ENCODE results near the gene UVSSA.
"Not testable (repeated sequence)": the region's sequence is repeated elsewhere in the genome, so short reads cannot be mapped to it uniquely, and the experiment has no call there.

UVSSA gene

GRCh38 chr4:1364217-1364616 lies 17.2 kb downstream of the UVSSA start:
- DNase-seq (ENCODE audit: low read depth) = no peak

DNA sequence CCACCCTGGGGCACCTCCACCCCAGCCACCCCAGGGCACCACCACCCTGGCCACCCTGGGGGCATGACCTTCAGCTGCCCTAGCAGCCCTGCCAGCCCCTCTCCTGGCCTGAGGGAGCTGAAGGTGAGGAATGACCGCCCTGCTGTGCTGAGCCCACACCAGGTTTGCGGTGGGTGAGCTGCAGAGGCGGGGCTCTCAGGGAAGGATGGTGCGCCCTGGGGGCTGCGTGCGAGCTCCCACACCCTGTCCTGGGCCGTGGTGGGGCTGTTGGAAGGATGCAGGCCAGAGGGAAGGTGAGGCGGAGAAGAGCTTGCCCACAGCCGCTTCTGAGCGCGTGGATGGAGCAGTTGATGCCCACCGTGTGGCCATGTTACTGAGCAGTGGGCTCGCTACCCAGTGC lies 17.7 kb downstream of the UVSSA start:
- DNase-seq (ENCODE audit: low read depth) = no peak

- DNase-seq (ENCODE audit: low read depth) = no peak
These were observed 18.5 kb downstream of the UVSSA start for GRCh38 chr4:1365271-1366178.

GRCh38 chr4:1366371-1367229 lies 19.6 kb downstream of the UVSSA start:
- no peak for DNase-seq (ENCODE audit: low read depth)

GRCh38 chr4:1367230-1367935 lies 20.4 kb downstream of the UVSSA start:
- no peak for DNase-seq (ENCODE audit: low read depth)

- no peak for DNase-seq (ENCODE audit: low read depth)
These were observed 20.9 kb downstream of the UVSSA start for GRCh38 chr4:1367936-1368289.

DNA sequence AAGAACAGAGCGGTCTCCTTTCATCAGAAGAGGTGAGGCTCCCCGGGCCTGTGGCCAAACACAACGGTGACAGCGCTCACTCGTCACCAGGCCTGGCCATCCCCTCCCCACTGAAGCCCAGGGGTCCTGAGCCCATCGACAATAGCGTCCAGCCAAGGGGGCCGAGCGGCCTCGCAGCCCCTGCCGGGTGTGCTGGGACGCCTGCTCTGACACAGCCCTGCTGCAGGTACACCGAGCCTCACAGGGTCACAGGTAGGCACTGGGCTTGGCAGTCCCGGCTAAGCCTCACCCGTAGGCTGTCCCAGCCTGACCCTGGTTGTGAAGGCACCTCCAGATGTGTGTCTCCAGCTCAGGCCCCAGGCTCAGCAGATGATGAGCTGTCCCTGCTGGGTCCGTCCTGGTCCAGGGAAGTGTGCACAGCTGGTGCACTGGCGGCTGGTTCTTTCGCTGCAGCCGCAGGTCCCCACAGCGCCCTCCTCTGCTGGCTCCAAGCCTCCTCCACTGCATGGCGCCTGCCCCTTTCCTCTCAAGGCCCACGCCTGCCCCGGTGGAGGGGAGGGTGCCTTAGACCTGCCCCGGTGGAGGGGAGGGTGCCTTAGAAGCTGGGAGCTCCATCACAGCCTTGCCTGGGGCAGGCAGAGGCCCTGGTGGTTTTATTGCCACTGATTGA lies 21.5 kb downstream of the UVSSA start:
- no peak for DNase-seq (ENCODE audit: low read depth)

- DNase-seq (ENCODE audit: low read depth) = no peak
These were observed 22.1 kb downstream of the UVSSA start for GRCh38 chr4:1369091-1369450.

DNA sequence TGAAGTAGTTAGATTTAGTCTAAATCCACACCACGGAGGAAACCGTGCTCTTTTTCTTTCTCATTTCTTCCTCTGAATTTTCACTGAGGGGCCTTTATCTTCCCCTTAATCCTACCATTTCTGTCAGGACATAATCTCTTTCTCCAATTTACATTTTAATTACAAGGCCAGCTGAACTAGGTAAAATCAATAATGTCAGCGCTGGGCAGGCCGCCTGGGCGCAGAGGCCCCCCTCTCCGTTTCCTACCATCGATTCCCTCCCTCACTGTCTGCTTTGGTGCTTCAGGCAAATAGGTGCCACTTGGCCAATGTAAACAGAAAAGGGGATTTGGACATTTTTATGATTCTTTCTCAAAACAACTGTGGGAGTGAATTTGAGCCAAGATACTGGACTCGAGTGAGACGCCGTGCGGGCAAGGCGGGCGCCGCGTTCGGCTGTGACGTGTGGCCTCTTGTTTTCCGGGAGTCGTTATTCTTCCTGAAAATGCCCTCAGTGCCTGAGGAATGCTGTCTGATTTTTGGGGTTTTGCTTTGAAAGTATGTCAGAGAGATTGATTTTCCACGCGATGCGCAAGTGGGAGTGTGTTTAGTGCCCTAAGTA lies 22.6 kb downstream of the UVSSA start:
- DNase-seq (ENCODE audit: low read depth) = no peak

DNA sequence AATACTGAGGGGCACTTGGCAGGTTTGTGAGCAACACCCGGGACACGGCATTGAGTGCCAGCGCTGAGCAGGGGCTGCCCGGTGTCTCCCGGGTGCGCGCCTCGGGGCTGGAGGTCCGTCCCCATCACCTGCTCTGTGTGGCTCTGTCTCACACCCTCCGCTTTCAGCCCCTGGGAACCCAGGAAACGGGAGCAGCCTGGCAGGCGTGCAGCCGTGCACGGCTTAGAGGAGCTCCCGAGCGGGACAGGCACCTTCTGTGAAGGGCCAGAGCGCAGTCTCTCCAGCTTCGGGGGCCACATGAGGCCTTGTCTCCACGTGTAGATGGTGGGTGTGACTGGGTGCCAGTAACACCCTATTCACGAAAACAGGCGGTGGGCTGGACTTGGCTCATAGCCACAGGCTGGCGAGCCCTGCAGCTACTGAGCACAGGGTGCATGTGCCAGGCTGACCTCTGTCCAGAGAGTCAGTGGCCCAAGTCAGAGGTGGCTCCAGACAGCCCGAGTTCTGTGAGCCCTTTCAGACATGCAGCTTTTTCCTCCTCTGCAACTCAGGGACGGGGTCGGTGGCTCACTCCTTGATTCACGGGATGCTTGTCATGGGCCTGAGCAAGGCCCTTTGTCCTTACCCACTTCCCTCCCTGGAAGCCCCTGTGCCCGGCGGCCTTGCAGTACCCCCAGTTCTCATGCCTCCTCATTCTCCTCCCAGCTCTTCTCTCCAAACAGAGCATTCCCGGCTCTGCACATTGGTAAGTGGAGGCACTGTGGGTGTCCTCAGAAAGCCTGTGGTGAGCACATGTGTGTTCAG lies 23.5 kb downstream of the UVSSA start:
- DNase-seq (ENCODE audit: low read depth) = no peak

DNA sequence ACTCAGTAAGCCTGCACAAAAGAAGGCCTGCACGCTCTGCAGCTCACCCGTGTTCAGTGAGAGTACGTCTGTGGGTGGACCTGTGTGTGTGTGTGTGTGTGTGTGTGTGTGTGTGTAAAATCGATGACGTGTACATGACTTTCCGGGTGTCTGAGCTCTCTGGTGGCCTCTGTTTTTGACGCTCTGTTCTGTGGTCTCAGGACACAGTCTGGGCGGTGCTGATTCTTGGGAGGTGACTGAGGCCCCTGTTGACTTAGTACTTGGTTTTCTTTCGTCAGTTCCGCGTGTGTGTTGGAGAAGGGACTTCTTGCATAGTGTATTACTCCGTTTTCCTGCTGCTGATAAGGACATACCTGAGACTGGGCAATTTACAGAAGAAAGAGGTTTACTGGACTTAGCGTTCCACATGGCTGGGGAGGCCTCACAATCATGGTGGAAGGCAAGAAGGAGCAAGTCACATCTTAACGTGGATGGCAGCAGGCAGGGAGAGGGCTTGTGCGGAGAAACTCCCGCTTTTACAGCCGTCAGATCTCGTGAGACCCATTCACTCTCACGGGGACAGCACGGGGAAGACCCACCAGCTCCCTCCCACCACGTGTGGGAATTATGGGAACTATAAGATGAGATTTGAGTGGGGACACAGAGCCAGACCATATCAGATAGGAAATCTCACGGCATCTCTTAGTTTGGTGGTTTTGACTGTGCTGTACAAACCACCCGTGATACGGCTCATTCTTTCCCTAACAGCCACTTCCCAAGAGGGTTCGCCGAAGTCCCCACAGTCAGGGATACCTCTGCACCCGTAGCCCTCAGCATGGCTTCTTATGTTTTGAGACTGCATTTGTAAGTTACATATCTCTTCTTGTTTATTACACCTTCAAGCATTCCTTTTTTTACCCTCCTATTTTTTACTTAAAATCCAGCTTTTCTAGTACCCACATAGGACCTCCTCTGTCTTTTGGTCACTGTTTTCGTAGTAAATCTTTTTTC lies 24.5 kb downstream of the UVSSA start:
- DNase-seq (ENCODE audit: low read depth) = no peak

DNA sequence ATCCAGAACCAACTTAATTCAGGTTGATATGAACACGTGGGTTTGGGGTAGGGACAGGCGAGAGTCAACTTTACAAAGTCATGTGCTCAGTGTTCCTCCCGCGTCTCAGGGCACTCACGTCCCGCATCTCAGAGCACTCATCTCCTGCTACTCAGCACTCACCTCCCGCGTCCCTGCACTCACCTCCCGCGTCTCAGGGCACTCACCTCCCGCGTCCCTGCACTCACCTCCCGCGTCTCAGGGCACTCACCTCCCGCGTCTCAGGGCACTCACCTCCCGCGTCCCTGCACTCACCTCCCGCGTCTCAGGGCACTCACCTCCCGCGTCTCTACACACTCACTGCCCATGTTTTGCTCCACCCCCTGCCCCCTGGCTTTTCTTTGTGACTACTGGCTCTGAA lies 25.6 kb downstream of the UVSSA start:
- DNase-seq (ENCODE audit: low read depth) = not testable (repeated sequence)

GRCh38 chr4:1373892-1374705 lies 27.1 kb downstream of the UVSSA start:
- DNase-seq (ENCODE audit: low read depth) = no peak

DNA sequence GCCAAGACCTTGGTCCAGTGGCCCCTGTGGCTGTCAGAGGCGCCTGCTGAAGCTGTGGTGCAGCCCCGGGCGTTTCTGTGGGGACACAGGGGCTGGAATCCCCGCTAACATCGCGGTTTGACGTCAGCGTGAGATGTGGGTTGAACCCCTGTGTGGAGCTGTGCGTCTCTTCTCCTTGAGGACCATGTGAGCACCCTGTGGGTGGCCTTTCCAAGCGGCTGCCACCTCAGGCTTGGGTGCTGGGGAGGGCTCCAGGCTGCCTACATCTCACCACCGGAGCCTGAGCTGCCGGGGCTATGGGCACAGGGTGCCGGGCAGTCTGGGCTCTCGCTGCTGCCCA lies 27.7 kb downstream of the UVSSA start:
- no peak for DNase-seq (ENCODE audit: low read depth)

DNA sequence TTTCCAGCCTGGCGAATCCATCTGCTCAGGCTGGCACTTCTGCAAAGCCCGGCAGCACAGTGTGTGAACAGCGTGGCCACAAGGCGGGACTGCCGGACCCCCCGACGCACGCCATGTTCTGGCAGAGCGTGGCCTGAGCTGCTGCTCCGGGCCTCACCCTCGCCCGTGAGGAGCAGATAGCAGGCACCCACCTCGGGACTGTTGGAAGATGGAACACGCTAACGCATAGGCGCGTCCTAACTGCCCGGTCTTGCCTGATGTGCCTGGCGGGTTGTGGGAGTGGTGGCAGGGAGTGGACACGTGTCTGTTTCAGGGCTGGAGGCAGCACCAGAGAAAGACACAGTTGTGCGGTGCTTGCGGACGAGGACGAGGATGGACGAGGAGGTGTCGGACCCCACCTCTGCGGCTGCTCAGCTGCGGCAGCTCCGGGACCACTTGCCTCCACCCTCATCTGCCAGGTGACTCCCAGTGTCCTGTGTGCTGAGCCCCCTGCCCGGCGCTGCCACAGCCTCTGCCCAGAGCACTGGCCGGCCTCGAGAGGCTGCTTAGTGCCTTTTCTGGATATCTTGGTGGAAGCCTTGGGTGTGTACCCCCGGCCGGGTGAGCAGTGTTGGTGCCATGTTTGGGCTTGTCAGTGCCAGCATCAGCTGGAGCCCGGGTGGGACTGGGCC lies 28.2 kb downstream of the UVSSA start:
- no peak for DNase-seq (ENCODE audit: low read depth)

- no peak for DNase-seq (ENCODE audit: low read depth)
These were observed 28.8 kb downstream of the UVSSA start for GRCh38 chr4:1375761-1376322.

DNA sequence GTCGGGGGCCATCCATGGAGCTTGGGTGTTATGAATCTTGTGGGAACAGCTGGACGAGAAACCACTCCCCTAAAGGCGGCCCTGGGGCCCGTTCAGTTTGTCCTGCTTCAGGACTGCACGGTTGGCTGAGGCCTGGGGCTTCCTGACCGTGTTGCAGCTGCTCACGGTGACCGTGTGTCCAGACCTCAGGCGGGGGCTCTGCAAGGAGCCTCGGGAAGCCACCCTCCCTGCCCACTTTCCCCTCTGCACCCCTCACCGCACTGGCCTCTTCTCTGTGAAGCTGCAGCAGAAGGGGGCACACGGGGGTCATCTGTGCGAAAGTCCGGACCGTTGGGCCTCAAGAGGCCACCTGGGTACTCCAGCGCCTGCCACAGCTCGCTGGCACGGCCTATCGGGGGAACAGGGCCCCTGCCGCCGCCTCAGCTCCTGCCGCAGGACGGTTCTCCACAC lies 29.4 kb downstream of the UVSSA start:
- no peak for DNase-seq (ENCODE audit: low read depth)
